ENCODE data around the gene FDCSP. TPM values are rescaled to one million over a fixed set of nuclear protein-coding genes. Genes with fewer than 3 reads are reported as not detected.
A peak's percentile ranks its signal among the peaks of the same experiment; 100 is the strongest.

Gene FDCSP
- total and polyA plus RNA-seq, 2 experiments from 2014 or later = not detected

DNA sequence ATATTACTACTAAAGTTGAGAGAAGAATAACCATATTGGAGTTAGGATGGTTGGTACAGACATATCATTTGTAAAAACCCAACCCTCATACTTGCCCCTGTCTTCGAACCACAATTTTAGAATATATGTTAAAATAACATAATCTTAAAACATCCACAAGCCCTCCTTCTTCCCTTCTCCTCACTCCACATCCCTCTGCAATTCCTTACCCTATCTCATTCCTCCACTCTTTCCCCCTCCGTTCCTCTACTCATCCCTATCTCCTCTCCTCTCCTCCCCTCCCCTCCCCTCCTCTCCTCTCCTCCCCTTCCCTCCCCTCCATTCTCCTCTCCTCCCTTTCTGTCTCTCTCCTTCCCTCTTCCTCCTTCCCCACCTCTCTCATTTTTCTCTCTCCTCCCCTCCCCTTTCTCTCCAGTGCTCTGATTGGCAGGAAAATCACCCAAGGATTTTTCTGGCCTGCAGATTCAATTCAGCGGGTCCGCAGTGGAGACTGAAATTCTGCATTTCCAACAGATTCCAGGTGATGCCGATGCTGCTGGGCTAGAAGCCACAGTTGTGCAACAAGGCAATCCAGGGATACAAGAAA is 47.8 kb upstream of the FDCSP start:
- no peaks in the 10 kb centered on the region for H4K20me1 ChIP-seq (replicated peaks; ENCODE audit: insufficient read depth)

More for the DNA sequence above, 47.8 kb upstream of the FDCSP start:
- no peak overlapping the region; the same call in 1 of the 2 replicates for H2AFZ ChIP-seq
- H3K4me3 ChIP-seq = no peak overlapping the region
- no peaks in the 10 kb centered on the region for H3K36me3 Mint-ChIP-seq (ENCODE audit: low read depth)
- H3F3A ChIP-seq (replicated peaks; ENCODE audit: low read depth) = no peaks in the 10 kb centered on the region
- no peaks in the 10 kb centered on the region for H3K79me2 ChIP-seq (replicated peaks; ENCODE audit: insufficient read depth)
- H3K27me3 Mint-ChIP-seq (ENCODE audit: insufficient read depth, low read depth, poor library complexity) = no peaks in the 10 kb centered on the region
- H3K27me3 ChIP-seq (ENCODE audit: insufficient read depth) = no peaks in the 10 kb centered on the region
- no peak overlapping the region for H3K27ac Mint-ChIP-seq
- no peaks in the 10 kb centered on the region; the same call in 2 of the 3 replicates for H3K9me3 Mint-ChIP-seq
- TF ChIP-seq, protein P1, sequence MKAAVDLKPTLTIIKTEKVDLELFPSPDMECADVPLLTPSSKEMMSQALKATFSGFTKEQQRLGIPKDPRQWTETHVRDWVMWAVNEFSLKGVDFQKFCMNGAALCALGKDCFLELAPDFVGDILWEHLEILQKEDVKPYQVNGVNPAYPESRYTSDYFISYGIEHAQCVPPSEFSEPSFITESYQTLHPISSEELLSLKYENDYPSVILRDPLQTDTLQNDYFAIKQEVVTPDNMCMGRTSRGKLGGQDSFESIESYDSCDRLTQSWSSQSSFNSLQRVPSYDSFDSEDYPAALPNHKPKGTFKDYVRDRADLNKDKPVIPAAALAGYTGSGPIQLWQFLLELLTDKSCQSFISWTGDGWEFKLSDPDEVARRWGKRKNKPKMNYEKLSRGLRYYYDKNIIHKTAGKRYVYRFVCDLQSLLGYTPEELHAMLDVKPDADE (IDR thresholded peaks at IDR 0.05) = no peak
- TF ChIP-seq, protein P2, sequence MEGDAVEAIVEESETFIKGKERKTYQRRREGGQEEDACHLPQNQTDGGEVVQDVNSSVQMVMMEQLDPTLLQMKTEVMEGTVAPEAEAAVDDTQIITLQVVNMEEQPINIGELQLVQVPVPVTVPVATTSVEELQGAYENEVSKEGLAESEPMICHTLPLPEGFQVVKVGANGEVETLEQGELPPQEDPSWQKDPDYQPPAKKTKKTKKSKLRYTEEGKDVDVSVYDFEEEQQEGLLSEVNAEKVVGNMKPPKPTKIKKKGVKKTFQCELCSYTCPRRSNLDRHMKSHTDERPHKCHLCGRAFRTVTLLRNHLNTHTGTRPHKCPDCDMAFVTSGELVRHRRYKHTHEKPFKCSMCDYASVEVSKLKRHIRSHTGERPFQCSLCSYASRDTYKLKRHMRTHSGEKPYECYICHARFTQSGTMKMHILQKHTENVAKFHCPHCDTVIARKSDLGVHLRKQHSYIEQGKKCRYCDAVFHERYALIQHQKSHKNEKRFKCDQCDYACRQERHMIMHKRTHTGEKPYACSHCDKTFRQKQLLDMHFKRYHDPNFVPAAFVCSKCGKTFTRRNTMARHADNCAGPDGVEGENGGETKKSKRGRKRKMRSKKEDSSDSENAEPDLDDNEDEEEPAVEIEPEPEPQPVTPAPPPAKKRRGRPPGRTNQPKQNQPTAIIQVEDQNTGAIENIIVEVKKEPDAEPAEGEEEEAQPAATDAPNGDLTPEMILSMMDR (conservative IDR thresholded peaks at IDR 0.05; ENCODE audit: low read depth in 2 of 2) = no peak
- no peak for TF ChIP-seq ZNF462 (CRISPR knock-in tag; IDR thresholded peaks at IDR 0.05)
- TF ChIP-seq EZH2phosphoT487 (IDR thresholded peaks at IDR 0.05; ENCODE audit: unreplicated experiment) = no peak
- TF ChIP-seq NANOG (IDR thresholded peaks at IDR 0.05; ENCODE audit: borderline replicate concordance) = no peak
- no peak for TF ChIP-seq CREB1 (CRISPR knock-in tag; IDR thresholded peaks at IDR 0.05; ENCODE audit: low read depth)
- no peak for TF ChIP-seq JUNB (IDR thresholded peaks at IDR 0.05; ENCODE audit: unreplicated experiment)
- no peak for TF ChIP-seq STAT1 (IDR thresholded peaks at IDR 0.05; ENCODE audit: unreplicated experiment)
- TF ChIP-seq POLR2AphosphoS5 (IDR thresholded peaks at IDR 0.05; ENCODE audit: low read depth) = no peak
- TF ChIP-seq ZNF331 (CRISPR knock-in tag; IDR thresholded peaks at IDR 0.05; ENCODE audit: low read depth) = no peak
- no peak for TF ChIP-seq ZNF114 (CRISPR knock-in tag; IDR thresholded peaks at IDR 0.05)
- no peak for TF ChIP-seq EZH2 (IDR thresholded peaks at IDR 0.05; ENCODE audit: low read depth, unreplicated experiment)
- TF ChIP-seq REST (IDR thresholded peaks at IDR 0.05; ENCODE audit: unreplicated experiment) = no peak
- H3K27ac ChIP-seq (ENCODE audit: low read depth) = no peak overlapping the region
- no peaks in the 10 kb centered on the region for H3K9me2 ChIP-seq (ENCODE audit: insufficient read depth)
- H3K4me1 ChIP-seq (ENCODE audit: insufficient read depth) = no peaks in the 10 kb centered on the region
- H3K4me3 Mint-ChIP-seq = no peak overlapping the region
- H3K4me2 ChIP-seq = no peak overlapping the region
- H3K4me1 Mint-ChIP-seq = no peaks in the 10 kb centered on the region
- H3K36me3 ChIP-seq (ENCODE audit: insufficient read depth) = no peaks in the 10 kb centered on the region
- peak; percentile 59 for ATAC-seq
- DNase-seq (ENCODE audit: low spot score) = peak; percentile 17
